Small intestine (tissue), 7 donors: ENCODE measurements around the gene WDR7. TPM values are rescaled to one million over a fixed set of nuclear protein-coding genes. Genes with fewer than 3 reads are reported as not detected.

Source experiments
- DNase-seq, 2 donors: peaks; one replicate each; pipeline versions ENCODE4 v3.0.0 to v3.0.0-alpha.2; 2013
- FAIRE-seq: peaks from 2 replicates; lab custom pipeline; 2012; peaks lifted over from hg19 to GRCh38; lab: Jason Lieb, UNC
- H3K27ac ChIP-seq, 3 donors: one replicate each; pipeline ENCODE4 v1.5.1; 2013; ENCODE audit warnings: low read length in 2 of 3, mild to moderate bottlenecking in 2 of 3, control low read depth in 1 of 3, inconsistent platforms in 1 of 3, low read depth in 1 of 3, moderate library complexity in 1 of 3
- H3K27me3 ChIP-seq, 3 donors: one replicate each; pipeline ENCODE4 v1.6.1; 2013; ENCODE audit warnings: low read length in 3 of 3, inconsistent platforms in 1 of 3; ENCODE audit not compliant: control insufficient read depth in 3 of 3, insufficient read depth in 3 of 3
- H3K36me3 ChIP-seq, 3 donors: one replicate each; pipeline ENCODE4 v1.6.1; 2013; ENCODE audit warnings: low read length in 3 of 3, inconsistent platforms in 1 of 3, low read depth in 1 of 3, mild to moderate bottlenecking in 1 of 3, moderate library complexity in 1 of 3; ENCODE audit not compliant: control insufficient read depth in 3 of 3, insufficient read depth in 2 of 3
- H3K4me1 ChIP-seq, 3 donors: one replicate each; pipeline ENCODE4 v1.6.1; 2013; ENCODE audit warnings: low read length in 2 of 3, inconsistent platforms in 1 of 3, low read depth in 1 of 3, mild to moderate bottlenecking in 1 of 3, moderate library complexity in 1 of 3; ENCODE audit not compliant: control insufficient read depth in 3 of 3, insufficient read depth in 2 of 3
- H3K4me3 ChIP-seq, 3 donors: one replicate each; pipeline ENCODE4 v1.5.1; 2013; ENCODE audit warnings: low read length in 3 of 3, control low read depth in 1 of 3, inconsistent platforms in 1 of 3, low read depth in 1 of 3, mild to moderate bottlenecking in 1 of 3, moderate library complexity in 1 of 3
- H3K9me3 ChIP-seq, 2 donors: one replicate each; pipeline ENCODE4 v1.6.1; 2013; ENCODE audit warnings: low read depth in 1 of 2, low read length in 1 of 2; ENCODE audit not compliant: control insufficient read depth in 2 of 2, insufficient read depth in 1 of 2
- WGBS, 3 donors: extraction: QIAGEN DNeasy Blood & Tissue Kit; methylation state at CpG; one replicate each; pipeline ENCODE4 v1.1.7; 2013; 5-methylcytosine and 5-hydroxymethylcytosine counted together
- polyA plus RNA-seq, 4 donors: library from polyadenylated mRNA; stranded (reverse) in 3 of 4; unstranded in 1 of 4; fragments of 200-250 nt in 3 of 4; fragments of 120-200 nt in 1 of 4; gene quantifications; one replicate each; pipeline versions ENCODE4 v1.2.1 to v1.2.3, GENCODE V29; 2013
- donor health status: healthy with polysubstance abuse.
- donor health status: control.
- donor health status: control.
- donor health status: Bipolar disorder and iron deficiency.
- donor health status: healthy.

The WDR7 gene
- polyA plus RNA-seq, 4 donors = 3.1 to 7.8 (median 4.9) TPM

DNA sequence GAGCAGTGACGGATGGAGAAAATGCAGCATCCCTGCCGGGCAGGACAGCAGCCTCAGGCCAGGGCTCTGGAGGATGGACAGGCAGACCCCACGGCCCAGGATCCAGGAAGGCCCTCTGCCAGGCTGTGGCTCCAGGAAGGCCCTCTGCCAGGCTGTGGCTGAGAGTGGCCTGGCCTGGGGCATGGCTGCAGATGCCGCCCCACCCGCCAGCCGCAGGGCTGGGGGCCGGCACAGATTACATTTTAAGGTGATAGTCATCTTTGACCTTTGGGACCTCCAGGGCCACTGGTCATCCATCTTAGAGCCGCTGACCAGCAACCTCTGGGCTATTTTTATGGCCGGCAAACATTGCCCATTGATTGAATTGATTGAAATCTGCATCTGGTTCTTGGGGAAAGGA is 397.7 kb downstream of the WDR7 start:
- no peak for FAIRE-seq
- H3K4me3 ChIP-seq = no peak overlapping the region
- peaks cover 0 to 14% of the 10 kb centered on the region in 2 donors for H3K9me3 ChIP-seq
- no peaks in the 10 kb centered on the region for H3K27me3 ChIP-seq
- peaks cover 3 to 32% (median 14%) of the 10 kb centered on the region in 3 donors for H3K4me1 ChIP-seq
- 60 to 78% (median 72%) methylated on average over 9 of the region's 9 CpGs for WGBS, 3 donors
- DNase-seq = no peak
- H3K27ac ChIP-seq = no peak overlapping the region
- no peaks in the 10 kb centered on the region for H3K36me3 ChIP-seq

DNA sequence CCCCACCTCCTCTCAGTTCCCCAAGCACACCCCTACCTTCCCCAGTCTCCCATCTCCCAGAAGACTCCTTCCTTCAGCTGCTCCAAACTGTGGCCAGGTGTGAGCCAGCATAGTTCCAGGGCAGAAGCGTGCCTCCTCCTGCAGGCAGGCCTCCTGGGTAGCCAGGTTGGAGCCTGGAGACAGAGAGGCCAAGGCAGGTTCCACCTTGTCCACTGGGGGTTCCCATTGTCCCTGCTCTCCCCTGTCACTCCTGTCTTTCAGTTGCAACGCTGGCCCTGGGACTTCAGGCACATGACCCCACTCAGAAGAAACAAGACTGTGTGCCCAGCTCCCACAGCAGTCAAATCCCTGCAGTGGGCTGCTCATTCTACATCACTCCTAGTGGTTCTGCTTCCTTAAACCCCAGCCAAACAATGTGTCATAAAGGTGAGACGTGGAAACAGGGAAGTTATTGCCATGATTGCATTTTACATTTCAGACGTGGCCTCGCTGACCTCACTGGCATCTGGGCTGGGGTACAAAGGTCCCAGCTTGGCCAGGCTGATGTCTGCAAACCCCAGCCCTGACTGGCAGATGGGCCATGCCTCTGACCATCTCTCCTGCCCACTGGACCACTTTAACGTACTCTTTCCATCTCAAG is 399.3 kb downstream of the WDR7 start:
- Histone ChIP-seq H3K9me3 (peaks cover 0 to 11% of the 10 kb centered on the region in 2 donors), H3K27ac (peak overlapping the region; percentile 84 to 87 (median 87)), H3K27me3 (no peaks in the 10 kb centered on the region), H3K4me3 (no peak overlapping the region), H3K36me3 (no peaks in the 10 kb centered on the region), H3K4me1 (peaks cover 3 to 32% (median 14%) of the 10 kb centered on the region in 3 donors)
- 18 to 53% (median 27%) methylated on average over 6 of the region's 6 CpGs for WGBS, 3 donors
- DNase-seq (peak; percentile 90 to 95), FAIRE-seq (no peak)

DNA sequence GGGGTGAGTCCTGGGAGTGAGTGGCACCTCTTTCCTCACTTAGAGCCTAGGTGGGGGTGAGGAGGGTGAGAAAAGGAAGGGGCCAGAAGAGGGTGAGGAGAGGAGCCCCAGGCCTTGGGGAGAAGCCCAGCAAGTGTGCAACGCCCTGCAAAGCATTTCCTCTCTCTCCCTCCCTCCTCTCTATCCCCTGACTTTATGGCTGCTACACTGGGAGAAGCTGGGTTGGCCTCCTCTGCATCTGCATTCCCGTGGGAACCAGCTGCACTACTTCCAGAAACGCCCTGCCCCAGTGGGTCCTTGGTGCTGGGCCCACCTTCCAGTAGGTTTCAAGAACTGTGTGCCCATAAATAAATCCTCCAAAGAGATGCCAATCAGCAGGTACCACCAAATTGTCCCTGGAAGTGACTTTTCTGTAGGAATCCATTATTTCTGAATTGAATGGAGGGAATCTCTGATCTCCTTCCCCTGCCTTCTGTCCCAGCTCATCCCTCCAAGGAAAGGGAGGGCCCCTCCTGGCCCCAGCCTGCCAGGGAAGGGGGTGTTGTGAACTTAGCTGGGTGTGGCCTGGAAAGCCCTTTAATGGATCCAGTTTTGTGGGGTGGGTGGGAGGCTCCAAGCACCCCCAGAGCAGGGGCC is 400.0 kb downstream of the WDR7 start:
- FAIRE-seq (no peak), DNase-seq (peak; percentile 55 to 68)
- peak overlapping the region; percentile 84 to 87 (median 87) for H3K27ac ChIP-seq
- peaks cover 0 to 5% of the 10 kb centered on the region in 2 donors for H3K9me3 ChIP-seq
- H3K4me1 ChIP-seq = peaks cover 3 to 32% (median 14%) of the 10 kb centered on the region in 3 donors
- no peak overlapping the region for H3K4me3 ChIP-seq
- no peaks in the 10 kb centered on the region for H3K36me3 ChIP-seq
- 0 to 25% (median 10%) methylated on average over 3 of the region's 3 CpGs for WGBS, 3 donors
- H3K27me3 ChIP-seq = no peaks in the 10 kb centered on the region

DNA sequence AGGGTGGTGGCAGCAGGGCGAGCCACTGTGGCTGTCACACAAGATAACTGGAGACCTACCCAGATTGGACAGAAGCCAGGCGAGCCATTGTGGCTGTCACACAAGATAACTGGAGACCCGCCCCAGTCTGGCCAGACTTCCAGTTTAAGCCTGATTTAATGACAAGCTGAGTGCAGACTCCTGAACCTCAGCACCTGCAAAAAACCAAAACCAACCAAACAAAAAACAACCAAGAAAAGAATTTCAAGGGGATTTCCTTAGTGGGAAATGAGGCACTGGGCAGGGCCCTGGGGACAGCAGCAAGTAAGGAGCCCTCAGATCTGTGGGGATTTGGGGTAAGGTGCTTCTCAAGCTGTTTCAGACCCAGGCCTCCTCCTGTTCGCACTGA is 400.5 kb downstream of the WDR7 start:
- no peak overlapping the region for H3K4me3 ChIP-seq
- 24 to 51% (median 24%) methylated on average over 4 of the region's 4 CpGs for WGBS, 3 donors
- FAIRE-seq (no peak), DNase-seq (peak; percentile 90 to 94)
- H3K27me3 ChIP-seq = no peaks in the 10 kb centered on the region
- H3K27ac ChIP-seq = peak overlapping the region; percentile 84 to 87 (median 87)
- peaks cover 3 to 32% (median 14%) of the 10 kb centered on the region in 3 donors for H3K4me1 ChIP-seq
- H3K36me3 ChIP-seq = no peaks in the 10 kb centered on the region
- peaks cover 0 to under 1% of the 10 kb centered on the region in 2 donors for H3K9me3 ChIP-seq

DNA sequence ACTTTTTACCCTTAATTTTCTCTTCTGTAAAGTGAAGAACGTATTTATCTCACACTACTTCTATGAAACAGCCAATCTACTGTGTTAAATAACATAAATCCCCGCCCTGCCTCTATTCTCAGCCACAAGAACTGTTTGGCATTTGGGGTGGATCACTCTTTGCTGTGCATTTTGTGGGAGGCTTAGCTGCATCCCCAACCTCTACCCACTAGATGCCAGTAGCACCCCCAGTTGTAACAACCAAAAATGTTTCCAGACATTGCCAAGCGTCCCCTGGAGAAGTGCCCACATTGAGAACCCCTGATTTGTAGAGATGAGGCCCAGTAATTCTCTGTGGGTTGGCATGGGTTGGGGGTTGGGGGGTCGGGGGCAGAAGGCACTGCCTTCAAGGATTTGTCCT is 401.0 kb downstream of the WDR7 start:
- no peak overlapping the region for H3K4me3 ChIP-seq
- peak overlapping the region in 1 of 3 donors; percentile 84 for H3K27ac ChIP-seq
- DNase-seq (no peak), FAIRE-seq (no peak)
- no peaks in the 10 kb centered on the region for H3K27me3 ChIP-seq
- H3K36me3 ChIP-seq = no peaks in the 10 kb centered on the region
- WGBS, 3 donors = 43 to 69% (median 49%) methylated on average over 4 of the region's 4 CpGs
- H3K4me1 ChIP-seq = peaks cover 3 to 32% (median 14%) of the 10 kb centered on the region in 3 donors
- no peaks in the 10 kb centered on the region for H3K9me3 ChIP-seq

DNA sequence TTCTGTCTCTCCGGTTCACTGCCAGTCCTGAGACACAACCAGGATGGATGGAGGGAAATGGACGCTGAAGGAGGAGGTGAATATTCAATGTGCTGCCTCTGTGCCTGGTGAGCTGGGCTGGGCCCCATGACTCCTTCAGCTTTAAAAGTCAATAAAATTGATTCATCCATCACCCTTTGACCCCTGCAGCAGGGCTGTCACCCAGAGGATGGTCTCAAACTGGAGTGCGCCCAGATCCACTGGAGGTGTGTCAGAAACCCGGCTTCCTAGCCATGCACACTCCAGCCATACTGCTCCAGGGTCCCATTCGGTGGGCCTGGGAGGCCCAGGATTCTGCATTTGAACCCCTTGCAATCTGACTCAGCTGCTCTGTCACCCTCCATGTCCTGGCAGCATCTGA is 401.6 kb downstream of the WDR7 start:
- Histone ChIP-seq H3K4me1 (peaks cover 3 to 32% (median 14%) of the 10 kb centered on the region in 3 donors), H3K9me3 (no peaks in the 10 kb centered on the region), H3K36me3 (no peaks in the 10 kb centered on the region), H3K4me3 (no peak overlapping the region), H3K27ac (no peak overlapping the region), H3K27me3 (no peaks in the 10 kb centered on the region)
- 63 to 81% (median 65%) methylated on average over 5 of the region's 5 CpGs for WGBS, 3 donors
- DNase-seq (peak; percentile 26 to 73), FAIRE-seq (no peak)

DNA sequence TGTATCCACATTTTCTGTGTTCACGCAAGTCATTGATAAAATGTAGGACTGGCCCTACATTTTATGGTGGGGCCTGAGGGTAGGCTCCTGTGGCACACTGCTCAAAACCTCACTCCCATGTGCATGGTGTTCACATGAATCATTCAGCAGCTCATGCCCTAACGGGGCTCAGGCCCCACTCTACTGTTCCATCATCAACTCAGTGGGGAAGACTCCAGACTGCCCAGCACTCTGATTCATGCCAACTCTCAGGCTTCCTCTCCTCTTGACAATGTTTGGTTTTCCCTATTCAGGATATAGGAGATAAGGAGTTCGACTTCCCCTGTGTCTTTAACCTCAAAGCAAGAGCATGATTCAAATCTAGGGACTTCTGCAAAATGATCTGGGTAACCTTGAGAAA is 403.7 kb downstream of the WDR7 start:
- Histone ChIP-seq H3K27me3 (peaks cover 0 to 2% (median 0%) of the 10 kb centered on the region in 3 donors), H3K27ac (no peak overlapping the region), H3K9me3 (no peaks in the 10 kb centered on the region), H3K4me1 (peaks cover 3 to 32% (median 14%) of the 10 kb centered on the region in 3 donors), H3K4me3 (no peak overlapping the region), H3K36me3 (no peaks in the 10 kb centered on the region)
- DNase-seq (no peak), FAIRE-seq (no peak)
- WGBS, 3 donors = 76 to 84% (median 79%) methylated on average over 3 of the region's 3 CpGs

DNA sequence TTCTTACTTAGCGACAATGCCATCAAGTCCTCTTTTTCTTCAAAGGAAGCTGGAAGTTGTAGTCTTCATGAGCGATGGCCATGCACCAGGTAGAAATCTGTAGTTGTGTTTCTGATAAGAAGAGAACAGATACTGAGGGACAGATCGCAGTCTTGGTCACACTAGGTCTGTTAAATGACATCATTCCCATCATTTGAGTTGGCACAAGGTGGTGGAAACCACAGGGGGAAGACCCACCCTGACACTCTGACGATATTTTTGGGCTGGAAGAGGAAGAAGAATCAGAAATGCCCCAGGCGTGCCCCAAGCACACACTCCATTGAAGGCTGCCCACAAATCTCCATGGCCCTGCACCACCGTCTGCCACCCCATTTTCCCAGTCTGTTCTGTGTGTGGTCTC is 406.7 kb downstream of the WDR7 start:
- 78 to 88% (median 82%) methylated on average over 6 of the region's 6 CpGs for WGBS, 3 donors
- Histone ChIP-seq H3K4me1 (peaks cover 0 to 9% (median 5%) of the 10 kb centered on the region in 3 donors), H3K4me3 (no peak overlapping the region), H3K36me3 (no peaks in the 10 kb centered on the region), H3K9me3 (no peaks in the 10 kb centered on the region), H3K27ac (no peak overlapping the region), H3K27me3 (peaks cover 0 to 2% (median 0%) of the 10 kb centered on the region in 3 donors)
- DNase-seq (no peak), FAIRE-seq (no peak)
